Measurements from ENCODE around the gene NOXO1.

DNA sequence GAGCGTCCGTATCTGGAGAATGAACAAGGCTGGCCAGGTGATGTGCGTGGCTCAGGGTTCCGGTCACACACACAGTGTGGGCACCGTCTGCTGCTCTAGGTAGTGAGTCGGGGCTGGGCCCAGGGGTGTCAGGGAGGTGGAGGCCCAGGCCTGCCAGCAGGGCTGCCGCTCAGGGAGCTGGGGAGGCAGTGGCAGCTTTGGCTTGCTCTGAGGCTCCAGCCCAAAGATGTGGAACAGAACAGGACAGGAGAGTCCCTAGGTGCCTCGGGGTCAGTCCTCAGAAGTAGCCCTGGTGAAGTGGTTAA is 5.1 kb downstream of the NOXO1 start:
- TF ChIP-seq, protein P1, sequence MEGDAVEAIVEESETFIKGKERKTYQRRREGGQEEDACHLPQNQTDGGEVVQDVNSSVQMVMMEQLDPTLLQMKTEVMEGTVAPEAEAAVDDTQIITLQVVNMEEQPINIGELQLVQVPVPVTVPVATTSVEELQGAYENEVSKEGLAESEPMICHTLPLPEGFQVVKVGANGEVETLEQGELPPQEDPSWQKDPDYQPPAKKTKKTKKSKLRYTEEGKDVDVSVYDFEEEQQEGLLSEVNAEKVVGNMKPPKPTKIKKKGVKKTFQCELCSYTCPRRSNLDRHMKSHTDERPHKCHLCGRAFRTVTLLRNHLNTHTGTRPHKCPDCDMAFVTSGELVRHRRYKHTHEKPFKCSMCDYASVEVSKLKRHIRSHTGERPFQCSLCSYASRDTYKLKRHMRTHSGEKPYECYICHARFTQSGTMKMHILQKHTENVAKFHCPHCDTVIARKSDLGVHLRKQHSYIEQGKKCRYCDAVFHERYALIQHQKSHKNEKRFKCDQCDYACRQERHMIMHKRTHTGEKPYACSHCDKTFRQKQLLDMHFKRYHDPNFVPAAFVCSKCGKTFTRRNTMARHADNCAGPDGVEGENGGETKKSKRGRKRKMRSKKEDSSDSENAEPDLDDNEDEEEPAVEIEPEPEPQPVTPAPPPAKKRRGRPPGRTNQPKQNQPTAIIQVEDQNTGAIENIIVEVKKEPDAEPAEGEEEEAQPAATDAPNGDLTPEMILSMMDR (conservative IDR thresholded peaks at IDR 0.05; ENCODE audit: low read depth, low read length) = no peak
- TF ChIP-seq EZH2 (IDR thresholded peaks at IDR 0.05; ENCODE audit: low read length, unreplicated experiment) = no peak

Data from PC-3 (cell line).